Hippocampal formation (tissue), 2 donors: ENCODE measurements around the gene STIP1.
A peak's percentile ranks its signal among the peaks of the same experiment; 100 is the strongest.
"Not testable (repeated sequence)": the region's sequence is repeated elsewhere in the genome, so short reads cannot be mapped to it uniquely, and the experiment has no call there.

ENCODE experiments used
- DNase-seq, 2 donors: peaks; one replicate each; lab custom pipeline; 2025; lab: John Stamatoyannopoulos, UW

The STIP1 gene

DNA sequence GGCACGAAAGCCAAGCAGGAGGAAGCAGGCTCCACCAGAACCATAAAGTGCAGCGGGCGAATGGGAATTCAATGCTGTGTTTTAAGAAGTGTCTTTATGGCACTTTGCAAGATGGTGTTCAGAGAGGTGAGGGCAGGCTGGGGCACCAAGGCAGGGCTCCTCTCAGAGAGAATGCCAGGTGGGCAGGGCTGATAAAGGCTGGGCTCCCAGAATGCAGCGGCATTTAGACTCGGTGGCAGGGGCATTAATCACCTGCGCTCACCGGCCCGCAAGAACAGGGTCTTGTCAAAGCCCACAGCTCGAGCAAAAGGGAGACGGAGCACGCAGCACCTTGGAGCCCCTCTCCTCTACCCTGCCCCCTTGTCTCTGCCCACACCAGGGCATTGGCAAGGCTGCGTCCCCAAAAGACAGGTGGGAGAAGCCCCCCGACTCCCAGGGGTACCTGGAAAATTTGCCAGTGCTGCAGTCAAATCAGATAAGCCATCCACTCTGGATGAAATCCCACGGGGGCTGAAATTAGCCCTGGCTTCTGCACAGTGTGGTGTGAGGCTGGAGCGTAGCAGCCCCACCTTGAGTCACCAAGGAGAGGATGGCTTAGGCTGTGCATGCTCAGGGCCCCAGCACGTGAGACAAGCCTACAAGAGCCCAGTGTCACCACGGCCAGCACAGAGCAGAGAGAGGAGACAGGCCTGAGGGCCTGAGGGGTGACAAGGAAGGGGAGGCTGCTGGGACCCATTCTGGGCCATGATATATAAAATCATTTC is 28.2 kb upstream of the STIP1 start:
- DNase-seq, result no peak

DNA sequence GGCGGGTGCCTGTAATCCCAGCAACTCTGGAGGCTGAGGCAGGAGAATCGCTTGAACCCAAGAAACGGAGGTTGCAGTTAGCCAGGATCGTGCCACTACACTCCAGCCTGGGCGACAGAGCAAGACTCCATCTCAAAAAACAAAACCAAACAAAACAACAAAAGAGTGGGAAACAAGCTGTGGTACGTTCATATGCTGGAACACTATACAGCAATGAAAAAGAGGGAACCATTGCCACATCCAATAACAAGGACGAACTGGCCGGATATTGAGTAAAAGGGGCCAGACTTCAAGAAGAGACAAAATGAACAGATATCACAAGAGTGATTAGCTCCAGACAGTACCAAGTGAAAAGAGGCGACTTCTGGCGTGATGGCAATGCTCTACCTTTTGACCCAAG is 24.9 kb upstream of the STIP1 start:
- DNase-seq, result no peak

DNA sequence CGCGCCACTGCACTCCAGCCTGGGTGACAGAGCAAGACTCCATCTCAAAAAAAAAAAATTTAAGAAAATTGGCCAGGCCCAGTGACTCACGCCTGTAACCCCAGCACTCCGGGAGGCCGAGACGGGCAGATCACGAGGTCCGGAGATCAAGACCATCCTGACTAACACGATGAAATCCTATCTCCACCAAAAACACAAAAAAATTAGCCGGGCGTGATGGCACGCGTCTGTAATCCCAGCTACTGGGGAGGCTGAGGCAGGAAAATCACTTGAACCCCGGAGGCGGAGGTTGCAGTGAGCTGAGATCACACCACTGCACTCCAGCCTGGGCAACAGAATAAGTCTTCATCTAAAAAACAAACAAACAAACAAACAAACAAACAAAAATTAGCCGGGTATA is 23.2 kb upstream of the STIP1 start:
- not testable (repeated sequence) for DNase-seq

DNA sequence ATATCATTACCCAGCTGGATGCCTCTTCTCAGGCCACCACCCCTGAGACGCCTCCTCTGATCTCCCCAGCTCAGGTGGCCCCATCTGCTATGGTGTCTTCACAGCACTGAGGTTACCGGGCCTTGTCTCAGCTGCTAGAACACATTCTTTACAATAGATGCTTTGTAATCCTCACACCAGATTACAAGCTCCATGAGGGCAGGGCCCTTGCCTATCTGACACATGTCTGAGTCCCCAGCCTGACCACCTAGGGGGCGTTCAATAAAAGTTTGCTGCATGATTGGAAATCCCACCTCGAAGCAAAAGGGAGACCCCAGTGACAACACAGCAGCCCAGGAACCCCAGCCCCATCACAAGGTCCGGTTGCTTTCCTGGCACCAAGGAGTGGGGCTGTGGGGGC is 22.0 kb upstream of the STIP1 start:
- DNase-seq, result no peak

DNA sequence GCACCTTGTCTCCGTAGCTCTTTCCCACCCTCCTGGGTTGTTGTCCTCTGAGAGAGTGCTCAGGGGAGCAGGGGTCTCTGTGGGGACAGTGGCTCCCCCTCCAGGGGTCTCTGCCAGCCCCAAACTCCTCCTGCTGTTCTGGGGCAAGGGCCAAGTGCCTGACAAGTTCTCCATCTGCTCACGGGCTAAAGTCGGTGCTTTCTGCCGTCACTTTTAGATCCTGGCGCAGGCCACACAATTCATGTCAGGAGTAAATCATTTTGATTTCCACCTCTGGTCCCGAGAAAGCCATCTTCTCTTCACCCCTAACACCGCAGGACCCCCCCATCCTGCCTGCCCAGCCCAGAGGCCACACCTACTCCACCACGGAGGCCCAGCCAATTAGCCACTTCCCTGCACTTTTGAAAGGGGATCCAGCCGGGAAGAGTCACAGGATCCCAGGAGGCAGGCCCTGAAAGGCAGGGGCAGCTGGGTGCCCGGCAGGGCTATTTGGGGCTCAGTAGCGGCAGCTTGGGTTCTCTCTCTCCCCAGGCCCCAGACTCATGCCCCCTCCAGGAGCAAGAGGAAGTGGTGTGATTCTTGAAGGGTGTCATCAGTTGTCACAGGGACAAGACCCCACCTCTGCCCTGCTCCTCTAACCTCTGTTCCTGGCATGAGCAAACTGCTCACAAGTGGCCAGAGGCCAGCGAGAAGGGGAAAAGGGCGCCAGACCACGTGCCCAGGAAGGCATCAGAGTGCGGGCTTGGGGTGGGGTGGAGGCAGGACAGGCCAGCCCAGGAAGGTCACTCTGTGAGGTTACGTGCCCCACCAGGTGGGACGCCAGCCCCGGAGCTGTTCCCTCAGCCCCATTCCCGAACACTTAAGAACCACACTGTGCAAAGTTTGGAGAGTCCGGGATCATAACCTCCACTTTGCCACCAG is 21.3 kb upstream of the STIP1 start:
- no peak for DNase-seq

DNA sequence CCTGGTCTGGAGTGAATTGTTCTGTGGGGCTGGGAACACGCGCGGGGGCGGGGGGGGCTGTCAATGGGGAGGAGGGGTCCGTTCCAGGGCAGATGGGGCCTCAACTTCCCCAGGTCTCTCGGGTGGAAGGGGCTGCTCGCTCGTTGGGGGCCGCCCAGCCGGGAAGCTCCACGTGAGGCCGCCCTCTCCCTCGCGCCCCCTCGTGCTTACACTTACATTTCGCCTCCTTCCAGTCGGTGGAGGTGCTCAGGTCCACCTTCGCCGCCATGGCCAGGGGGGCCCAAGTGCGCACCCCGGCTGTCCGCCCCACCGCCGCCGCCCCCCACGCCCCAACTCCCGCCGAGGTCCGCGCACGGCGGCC is 20.5 kb upstream of the STIP1 start:
- DNase-seq, result no peak

DNA sequence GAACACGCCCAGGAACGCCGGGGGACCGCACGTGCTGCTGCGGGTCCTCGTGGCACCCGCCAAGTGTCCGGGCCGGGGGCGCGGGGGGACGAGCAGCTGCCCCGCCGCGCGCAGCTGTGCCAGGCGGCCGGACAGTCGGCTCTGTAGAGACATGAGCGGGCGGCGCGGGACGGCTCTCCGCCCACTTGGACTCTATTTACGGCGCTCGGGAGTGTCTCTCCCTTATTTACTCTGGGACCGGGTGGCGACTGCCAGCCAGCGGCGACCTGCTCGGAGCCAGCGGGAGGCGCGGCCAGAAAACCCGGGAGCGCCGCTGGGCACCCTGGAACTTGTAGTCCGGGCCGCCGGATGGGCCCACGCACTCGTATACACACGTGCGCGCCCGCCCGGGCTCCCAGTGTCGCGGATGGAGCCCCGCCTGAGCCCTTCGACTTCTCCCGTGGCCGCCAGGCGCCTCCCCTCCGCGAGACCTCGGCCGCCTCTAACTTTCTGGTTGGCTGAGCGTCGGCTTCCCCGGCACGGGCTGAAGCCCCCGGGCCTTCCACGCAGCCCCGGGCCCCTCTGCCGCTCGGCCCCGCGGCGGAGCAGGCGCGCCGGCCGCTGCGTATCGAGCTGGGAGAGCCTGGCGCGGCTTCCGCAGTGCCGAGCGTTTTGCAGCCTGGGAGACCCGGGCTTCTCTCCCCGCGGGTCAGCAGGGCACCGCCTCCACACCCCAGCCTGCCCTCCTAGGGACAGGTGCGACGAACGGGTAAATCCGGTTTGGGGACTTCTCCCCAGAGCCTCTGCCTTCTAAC is 19.9 kb upstream of the STIP1 start, which contains the start of gene MACROD1:
Gene MACROD1, minus strand, starts transcription at position 272 of the 794 bp plus-strand sequence. Its CDS starts 119 bp downstream, at position 153.
- peak; percentile 63 to 77 for DNase-seq

DNA sequence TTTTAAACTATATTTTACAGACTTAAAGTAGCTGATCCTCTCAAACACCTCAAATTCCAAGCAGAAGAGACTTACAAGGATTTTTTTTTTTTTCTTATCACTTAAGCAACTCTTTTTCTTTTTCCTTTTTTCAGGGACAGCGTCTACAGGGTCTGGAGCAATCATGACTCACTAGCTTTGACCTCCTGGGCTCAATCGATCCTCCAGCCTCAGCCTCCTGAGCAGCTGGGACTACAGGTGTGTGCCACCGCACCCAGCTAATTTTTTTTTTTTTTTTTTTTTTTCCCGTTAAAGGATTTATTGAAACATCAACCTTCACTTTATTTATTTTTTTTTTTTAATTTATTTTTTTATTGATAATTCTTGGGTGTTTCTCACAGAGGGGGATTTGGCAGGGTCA is 15.6 kb upstream of the STIP1 start:
- no peak for DNase-seq

DNA sequence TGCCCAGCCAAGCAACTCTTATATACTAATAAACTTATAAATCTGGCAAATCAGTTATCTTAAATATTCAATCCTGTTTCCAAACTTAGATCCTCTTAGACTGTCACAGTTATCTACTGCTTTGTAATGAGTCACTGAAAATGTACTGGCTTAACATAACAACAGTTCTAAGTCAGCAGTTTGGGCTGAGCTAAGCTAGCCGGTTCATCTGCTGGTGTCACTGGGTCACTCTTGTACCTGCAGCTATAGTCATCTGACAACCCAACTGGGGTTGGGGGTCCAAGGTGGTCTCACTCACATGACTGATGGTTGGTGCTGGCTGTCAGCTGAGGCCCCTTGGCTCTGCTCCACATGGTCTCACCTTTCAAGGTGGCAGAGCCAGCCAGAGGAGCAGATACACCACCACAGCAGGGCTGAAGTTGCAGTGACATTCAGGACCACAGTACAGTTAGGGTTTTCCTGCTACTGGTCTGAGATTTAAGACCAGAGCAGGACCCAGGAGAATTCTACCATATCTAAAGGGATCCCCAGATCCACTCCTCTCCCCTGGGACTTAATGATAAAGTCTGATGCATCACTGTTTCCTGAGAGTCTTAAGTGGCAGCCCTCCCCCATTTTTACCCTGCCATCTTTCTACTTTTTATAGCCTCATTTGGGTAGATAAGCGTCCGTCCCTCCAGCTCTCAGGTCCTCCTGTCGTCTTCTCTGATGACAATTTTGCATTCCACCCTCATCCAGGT is 12.2 kb upstream of the STIP1 start:
- no peak for DNase-seq

DNA sequence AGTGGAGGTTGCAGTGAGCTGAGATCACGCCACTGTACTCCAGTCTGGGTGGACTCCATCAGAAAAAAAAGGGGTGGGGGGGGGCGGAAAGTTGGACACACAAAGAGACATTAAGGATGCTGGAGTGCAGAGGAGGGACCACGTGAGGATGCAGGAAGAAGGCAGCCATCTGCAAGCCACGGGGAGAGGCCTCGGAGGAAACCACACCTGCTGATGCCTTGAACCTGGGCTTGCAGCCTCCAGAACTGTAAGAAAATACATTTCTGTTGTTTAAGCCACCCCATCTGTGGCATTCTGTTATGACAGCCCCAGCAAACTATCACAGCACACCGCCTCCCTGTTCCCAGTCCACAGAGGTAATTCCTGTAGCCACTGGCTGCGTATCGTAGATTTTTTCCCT is 9.2 kb upstream of the STIP1 start:
- DNase-seq, result peak in 1 of 2 donors; percentile 25

DNA sequence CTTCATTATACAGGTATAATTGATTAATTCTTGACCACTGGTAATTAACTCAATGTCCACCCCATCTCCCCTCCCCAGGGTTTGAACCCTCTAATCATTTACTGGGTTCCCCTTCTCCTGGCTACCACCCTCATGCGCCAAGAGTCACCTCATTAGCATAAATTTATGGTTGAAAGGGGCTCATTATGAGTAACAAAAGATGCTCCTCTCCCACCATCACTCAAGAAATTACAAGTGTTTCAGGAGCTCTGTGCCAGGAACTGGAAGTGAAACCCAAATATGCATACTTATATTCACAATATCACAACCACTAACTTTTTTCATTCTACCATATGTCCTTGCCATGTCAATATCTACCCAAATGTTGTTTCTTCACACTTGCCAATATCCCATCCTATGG is 7.8 kb upstream of the STIP1 start:
- no peak for DNase-seq

DNA sequence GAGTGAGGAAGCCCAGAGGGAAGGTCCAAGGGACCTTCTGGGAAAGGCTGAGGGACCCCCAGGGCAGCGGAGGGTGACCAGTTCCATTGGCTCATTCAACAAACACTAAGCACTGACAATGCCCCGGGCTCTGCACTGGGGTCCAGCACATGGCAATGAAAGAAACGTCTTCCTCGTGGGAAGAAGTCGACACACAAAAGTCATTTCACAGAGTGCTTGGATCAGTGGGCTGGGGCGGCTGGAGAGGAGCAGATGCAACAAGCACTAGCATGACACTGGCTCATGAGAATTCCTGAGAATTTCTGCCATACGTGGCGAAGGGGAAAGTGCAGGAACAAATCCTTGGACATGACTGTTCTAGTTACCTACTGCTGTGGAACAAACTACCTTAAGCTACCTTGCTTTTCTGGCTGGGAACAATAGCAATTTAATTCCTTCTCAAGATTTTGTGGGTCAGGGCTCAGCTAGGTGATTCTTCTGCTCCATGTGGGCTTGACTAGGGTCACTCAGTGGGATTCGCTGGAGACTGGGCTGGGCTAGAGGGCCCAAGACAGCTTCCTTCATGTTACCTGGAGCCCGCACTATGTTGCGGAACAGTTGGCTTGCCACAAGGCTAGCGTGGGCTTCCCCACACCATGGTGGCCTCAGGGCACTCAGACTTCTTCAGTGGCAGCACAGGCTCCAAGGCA is 6.9 kb upstream of the STIP1 start:
- no peak for DNase-seq

DNA sequence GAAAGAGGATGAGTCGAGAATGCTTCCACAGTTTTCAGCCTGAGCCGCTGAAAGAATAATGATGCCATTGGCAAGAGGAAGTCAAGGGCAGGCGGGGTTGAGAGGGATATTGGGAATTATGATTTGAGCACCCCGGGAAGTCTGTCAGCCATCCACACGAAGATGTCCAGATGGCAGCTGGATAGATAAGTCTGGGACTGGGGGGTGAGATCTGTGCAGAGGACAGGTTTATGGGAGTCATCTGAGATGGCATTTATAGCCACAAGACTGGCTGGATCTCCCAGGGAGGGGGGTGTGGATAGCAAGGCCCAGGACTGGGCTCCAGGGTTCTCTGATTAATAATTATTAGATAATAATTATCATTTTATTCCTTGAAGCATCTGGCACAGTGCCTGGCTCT is 5.1 kb upstream of the STIP1 start:
- DNase-seq, result peak in 1 of 2 donors; percentile 18

DNA sequence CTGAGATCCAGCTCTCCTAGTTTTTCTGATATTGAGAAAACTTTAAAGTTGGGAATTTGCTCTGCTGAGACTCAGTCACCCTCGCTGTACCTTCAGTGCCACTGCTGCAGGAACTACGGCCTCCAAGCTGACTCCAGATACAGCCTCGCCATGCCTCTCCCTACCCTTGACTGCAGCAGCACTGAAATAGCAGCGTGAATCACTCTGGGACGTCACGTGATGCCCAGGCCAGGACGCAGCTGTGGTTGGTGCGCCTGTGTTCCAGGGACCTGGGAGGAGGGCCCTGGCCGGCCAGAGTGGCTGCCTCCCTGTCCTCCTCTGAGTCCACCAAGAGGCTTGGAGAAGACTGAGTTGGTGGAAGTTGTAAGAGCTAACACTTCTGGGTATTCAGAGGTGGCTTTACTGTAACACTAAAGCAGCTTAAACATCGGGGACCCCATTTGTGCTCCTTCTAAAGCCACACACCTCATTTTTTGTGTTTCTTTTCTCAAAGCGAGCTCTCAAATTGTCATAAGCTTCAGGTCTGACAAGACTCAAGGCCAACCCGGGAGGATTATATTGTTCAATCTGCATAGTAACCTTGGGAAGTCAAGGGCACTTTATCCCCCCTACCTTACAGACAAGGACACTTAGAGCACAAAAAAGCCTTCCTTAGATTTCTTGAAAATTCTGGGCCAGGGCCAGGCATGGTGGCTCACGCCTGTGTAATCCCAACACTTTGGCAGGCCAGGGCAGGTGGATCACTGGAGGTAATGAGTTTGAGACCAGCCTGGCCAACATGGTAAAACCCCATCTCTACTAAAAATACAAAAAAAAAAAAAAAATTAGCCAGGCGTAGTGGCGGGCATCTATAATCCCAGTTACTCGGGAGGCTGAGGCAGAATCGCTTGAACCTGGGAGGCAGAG is 4.2 kb upstream of the STIP1 start:
- peak; percentile 87 to 92 for DNase-seq

DNA sequence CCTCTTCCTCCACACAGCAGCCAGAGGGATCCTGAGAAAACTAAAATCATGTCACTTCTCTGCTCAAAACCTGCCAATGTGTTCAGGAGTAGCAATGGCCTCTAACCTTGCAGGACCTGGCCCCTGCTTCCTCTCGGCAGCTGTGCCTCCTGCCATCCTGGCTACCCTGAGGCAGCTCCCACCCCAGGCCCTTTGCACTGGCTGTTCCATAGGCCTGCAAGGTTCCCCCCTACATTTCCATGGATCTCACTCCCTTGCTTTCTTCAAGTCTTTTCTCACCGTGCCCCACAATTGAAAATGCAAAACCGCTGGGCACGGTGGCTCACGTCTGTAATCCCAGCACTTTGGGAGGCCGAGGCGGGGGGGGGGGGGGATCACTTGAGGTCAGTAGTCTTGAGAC is 2.1 kb upstream of the STIP1 start:
- DNase-seq, result no peak

DNA sequence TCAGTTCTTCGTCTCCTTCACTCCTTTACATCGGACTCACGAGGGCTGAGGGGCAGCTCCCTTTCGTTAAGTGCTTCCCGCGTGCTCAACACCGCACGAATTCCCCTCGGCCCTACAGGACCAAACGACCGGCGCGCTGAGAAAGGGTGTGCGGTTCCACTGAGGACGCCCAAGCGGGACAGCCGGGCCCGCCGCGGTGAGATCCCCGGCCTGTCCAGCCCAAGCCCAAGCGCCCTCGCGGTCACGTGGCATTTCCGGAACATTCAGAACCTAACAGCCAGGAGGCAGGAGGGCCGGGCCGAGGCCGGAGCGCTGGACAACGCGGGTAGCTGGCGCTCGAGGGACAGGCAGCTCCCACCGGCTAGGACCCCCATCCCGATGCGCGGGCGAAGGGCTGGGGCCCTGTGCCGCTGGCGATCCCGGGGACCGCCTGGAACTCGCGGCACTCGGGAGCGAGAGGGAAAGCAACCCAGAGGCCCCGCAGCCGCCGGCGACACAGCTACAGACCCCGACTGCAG is 737 bp upstream of the STIP1 start:
- DNase-seq, result peak; percentile 77 to 88

DNA sequence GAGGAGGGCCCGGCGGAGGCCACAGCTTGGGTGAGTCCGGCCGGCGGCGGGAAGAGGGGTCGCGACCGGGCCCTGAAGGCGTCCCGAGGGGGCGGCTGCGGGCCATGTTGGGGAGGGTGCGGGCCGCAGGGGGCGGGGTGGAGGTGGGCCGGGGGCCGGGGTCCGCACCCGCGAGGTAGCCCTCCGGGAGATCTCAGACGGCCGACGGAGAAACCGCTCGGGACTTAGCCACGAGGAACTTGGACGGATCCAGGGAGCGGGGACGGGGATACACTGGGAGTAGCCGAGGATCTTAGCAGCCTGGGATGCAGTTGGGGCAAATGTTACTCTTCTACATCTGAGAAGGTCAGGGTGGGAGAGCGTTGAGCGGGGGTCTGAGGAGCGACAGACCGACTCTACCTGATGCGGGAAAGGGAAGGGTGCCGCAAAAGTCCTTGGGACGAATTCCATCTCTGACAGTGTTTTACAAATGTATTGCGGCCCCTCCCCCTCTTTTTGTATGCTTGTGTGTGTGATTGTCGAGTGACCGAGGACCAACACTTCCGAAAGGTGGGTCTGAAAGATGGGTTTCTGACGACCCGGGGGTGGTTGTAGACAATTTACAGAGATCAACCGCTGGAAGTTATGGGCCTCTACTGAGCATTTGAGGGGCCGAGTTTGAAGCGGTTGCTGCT is 658 bp downstream of the STIP1 start:
- DNase-seq, result no peak

DNA sequence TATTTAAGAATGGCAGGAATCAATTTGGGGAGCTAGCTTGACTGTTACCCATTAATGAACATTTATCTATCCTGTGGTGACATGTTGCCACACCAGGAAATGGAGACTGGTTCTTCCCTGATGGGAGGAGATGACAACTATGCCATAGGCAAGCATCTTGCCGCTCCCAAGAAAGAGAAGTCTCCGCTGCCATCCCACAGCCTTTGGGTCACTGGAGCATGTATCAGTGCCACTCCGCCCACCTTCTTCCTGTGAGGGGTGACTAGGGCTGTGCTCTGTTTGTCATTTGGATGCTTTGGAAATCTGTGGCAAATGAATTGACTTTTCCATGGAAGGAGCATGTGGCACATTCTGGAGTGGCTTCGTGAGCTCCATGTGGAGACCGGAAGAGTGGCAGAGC is 6.5 kb downstream of the STIP1 start:
- DNase-seq, result no peak

DNA sequence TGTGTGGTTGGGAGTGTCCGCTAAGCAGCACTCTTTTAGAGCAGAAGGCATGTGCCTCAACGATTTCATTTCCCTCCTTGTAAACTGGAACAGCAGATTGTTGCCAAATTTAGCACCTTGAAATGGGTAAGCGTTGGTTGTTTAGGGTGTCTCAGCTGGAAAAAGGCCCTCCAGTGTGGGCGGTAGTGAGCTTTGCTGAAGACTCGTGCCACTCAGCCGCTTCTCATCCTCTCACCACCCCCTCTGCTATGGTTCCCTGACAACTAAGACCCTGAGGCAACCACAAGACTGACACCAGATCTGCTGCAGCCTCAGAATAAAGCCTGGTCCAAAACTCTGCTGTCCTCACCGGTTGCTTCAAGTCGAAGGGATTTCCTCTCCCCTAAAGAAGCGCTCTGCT is 10.7 kb downstream of the STIP1 start:
- DNase-seq, result no peak
